ENCODE data around the gene CPAMD8.

GRCh38 chr19:17058236-17058635, 31.6 kb upstream of the CPAMD8 start:
- TF ChIP-seq CTCF (IDR thresholded peaks at IDR 0.05 in 4 of 5, conservative IDR thresholded peaks at IDR 0.05 in 1 of 5) (no peak), POLR2A (IDR thresholded peaks at IDR 0.05) (no peak)
